Peyer's patch (tissue), 4 donors: ENCODE data around the gene SYNDIG1.

Experiments
- CTCF ChIP-seq, 6 experiments: fragments of 450-650 bp in 4 of 6; fragments of 200-600 bp in 2 of 6; sonication (generic) in 1 of 6; IDR thresholded peaks; one replicate each; pipeline ENCODE4 v1.5.1; 2017 to 2019; ENCODE audit warnings: antibody characterized with exemption in 6 of 6, mild to moderate bottlenecking in 3 of 6, moderate library complexity in 1 of 6
- POLR2A ChIP-seq, 2 donors: fragments of 450-650 bp; IDR thresholded peaks; one replicate each; pipeline ENCODE4 v1.5.1; 2017; ENCODE audit warnings: antibody characterized with exemption in 2 of 2, mild to moderate bottlenecking in 2 of 2, moderate library complexity in 2 of 2

DNA sequence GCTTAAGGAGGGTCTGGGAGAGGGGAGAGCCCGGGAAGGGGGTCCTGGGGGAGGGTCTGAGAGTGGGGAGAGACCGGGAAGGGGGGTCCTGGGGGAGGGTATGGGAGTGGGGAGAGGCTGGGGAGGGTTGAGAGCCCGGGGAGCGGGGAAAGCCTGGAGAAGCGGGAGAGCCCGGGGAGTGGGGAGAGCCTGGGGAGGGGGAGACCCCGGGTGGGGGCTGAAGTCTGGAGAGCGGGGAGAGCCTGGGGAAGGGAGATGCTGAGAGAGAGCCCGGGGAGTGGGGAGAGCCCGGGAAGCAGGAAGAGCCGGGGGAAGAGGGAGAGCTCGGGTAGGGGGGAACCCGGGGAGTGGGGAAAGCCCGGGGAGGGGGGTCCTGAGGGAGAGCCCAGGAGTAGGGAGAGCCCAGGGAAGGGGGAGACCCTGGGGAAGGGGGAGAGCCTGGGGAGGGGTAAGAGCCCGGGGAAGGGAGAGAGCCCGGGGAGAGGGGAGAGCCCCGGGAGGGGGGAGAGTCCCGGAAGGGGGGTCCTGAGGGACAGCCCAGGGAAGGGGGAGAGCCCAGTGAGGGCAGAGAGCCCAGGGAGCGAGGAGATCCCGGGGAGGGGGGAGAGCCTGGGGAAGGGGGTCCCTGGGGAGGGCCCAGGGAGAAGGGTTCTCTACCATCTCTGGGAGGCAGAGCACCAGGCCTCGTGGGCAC, 148.5 kb downstream of the SYNDIG1 start:
- no peak for TF ChIP-seq CTCF (IDR thresholded peaks at IDR 0.05)
- no peak for TF ChIP-seq POLR2A (IDR thresholded peaks at IDR 0.05)
